HG03342 (cell line): ENCODE measurements around the gene PLLP.

Experiments
- ATAC-seq: cut with Tn5 transposase; IDR thresholded peaks from one replicate; pipeline ENCODE4 v1.9.1; 2021; ENCODE audit warnings: mild to moderate bottlenecking, moderate library complexity; ENCODE audit not compliant: unreplicated experiment

Gene PLLP, protein sequence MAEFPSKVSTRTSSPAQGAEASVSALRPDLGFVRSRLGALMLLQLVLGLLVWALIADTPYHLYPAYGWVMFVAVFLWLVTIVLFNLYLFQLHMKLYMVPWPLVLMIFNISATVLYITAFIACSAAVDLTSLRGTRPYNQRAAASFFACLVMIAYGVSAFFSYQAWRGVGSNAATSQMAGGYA

DNA sequence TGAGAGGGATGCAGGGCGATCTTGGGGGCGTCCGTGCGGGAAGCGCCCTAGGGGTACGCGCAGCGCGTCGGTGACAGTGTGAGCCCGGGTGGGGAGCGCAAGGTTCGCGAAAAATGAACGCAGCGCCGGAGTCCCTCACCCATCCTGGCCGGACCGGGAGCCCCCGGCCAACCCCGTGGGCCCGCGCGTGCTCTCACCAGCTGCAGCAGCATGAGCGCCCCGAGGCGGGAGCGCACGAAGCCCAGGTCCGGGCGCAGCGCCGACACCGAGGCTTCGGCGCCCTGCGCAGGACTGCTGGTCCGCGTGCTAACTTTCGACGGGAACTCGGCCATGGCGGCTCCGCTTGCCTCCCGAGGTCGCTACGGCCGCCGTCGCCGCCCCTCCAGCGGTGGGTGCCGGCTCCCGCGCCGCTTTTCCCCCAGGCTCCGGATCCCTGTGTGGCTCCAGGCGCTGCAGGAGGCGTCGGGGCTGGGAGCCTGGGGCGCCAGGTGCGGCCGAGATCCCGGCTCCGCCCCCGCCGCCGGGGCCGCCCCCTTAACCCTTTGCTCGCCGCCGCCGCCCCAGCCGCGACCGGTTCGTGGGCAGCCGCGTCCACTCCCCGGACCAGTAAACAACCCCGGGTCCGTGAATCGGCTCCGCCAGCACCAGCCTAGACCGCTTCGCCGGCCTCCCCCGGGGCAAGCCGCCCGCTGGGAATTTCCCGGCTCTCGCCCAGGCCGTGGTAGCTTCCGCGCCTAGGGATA, at the start of gene PLLP:
Gene PLLP, minus strand, starts transcription at position 464 of the 743 bp plus-strand sequence. Its CDS starts 132 bp downstream, at position 332.
- ATAC-seq, result no peak

DNA sequence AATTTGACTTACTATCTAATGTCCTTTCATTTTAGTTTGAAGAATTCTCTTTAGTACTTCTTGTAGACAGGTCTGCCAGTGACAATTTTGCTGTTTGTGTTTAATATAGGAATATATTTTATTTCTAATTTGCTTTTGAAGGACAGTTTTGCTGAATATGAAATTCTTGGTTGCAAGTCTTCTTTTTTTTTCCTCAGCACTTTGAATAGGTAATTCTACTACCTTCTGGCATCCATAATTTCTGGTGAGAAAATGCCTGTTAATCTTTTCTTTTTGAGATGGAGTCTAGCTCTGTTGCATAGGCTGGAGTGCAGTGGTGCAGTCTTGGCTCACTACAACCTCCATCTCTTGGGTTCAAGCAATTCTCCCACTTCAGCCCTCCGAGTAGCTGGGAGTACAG, 48.9 kb upstream of the PLLP start:
- ATAC-seq, result no peak

DNA sequence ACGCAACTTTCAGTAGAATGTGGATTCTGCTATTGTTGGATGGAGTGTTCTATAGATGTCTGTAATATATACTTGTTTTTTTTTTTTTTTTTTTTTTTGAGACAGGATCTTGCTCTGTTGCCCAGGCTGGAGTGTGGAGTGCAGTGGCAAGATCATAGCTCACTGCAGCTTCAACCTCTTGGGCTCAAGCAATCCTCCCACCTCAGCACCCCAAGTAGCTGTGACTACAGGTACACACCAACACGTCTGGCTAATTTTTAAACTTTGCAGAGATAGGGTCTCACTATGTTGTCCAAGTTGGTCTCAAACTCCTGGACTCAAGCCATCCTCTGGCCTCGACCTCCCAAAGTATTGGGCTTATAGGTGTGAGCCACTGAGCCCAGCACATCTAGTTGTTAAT, 46.9 kb upstream of the PLLP start:
- ATAC-seq, result no peak

DNA sequence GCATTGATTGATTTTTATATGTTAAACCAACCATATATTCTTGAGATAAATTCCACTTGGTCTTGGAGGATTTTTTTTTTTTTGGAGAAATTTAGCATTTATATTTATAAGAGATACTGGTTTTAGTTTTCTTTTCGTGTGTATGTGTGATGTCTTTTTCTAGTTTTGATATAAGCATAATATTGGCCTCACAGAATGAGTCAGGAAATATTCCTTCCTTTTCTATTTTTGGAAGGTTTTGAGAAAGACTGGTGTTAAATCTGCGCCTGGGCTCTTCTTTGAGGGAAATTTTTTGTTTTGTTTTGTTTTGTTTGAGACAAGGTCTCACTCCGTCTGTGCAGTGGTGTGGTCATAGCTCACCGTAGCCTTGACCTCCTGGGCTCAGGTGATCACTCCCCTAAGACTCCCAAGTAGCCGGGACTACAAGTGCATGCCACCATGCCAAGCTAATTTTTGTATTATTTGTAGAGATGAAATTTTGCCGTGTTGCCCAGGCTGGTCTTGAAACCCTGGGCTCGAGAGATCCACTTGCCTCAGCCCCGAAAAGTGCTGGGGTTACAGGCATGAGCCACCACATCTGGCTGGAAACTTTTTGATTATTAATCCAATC, 45.4 kb upstream of the PLLP start:
- no peak for ATAC-seq

DNA sequence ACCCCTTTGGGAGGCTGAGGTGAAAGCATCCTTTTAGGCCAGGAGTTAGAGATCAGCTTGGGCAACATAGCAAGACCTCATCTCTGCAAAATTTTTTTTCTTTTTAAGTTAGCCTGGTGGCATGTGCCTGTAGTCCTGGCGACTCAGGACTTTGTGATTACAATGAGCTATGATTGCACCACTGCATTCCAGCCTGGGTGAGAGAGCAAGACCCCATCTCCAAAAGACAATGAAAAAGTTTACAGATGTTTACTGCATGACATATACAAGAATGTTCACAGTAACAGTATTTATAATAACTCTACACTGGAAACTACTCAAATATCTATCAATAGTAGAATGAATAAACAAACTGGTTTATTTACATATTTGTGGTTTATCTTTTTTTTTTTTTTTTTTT, 41.0 kb upstream of the PLLP start:
- no peak for ATAC-seq

DNA sequence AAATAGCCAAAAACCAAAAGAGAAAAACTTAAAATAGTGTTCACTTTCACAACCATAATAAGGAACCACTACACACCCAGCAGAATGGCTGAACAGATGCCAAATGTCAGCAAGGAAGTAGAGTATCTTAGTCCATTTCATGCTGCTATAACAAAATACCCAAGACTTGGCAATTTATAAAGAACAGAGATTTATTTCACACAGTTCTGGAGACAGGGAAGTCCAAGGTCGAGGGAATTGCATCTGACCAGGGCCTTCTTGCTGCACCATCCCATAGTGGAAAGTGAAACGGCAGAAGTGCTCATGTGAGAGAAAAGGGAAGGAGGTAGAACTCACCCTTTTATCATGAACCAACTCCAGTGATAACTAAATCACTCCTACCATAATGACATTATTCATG, 40.3 kb upstream of the PLLP start:
- no peak for ATAC-seq

DNA sequence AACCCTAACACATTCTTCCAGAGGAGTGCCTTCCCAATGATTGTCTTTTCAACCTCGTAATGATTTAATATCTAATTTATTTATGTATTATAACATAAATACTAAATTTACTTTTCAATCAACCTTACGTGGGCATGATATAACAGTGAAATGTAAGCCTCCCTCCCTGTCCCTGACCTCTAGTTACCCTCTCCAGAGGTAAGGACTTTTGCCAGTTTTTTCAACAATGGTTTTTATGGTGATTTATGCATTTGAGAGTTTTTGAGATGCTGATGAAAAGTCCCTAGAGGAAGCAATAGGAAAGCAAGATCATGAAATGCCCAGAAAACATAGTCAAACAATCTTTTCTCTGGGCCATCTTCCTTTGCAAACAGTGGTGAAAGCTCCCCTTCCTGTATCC, 35.2 kb upstream of the PLLP start:
- no peak for ATAC-seq

DNA sequence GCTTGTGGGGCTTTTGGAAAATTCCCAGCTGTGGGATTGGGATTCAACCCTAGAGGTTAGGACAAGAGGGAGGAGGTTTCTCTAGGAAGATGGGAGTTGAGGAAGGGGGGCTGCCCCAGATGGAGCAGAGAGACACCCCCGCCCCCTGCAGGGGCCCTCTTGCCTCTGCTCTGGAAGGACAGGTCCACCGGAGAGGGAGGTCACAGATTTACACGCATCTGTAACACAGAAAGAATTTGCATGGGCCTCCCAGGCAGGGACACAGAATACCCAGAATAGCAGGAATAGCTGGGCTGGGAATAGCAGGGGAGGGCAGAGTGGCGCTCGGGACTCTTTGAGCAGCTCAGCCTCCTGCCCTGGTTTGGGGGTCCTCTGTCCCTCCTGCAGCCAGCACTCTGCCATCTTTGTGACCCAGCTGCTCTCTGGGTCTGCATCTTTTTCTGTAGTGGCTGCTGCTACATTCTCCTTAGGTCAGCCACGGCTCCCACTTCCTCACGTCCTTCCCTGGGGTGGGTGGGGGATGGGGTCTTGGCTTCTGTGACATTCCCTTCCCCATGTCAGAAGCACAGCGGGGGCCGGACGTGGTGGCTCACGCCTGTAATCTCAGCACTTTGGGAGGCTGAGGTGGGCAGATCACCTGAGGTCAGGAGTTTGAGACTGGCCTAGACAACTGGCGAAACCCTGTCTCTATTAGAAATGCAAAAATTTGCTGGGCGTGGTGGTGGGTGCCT, 33.9 kb upstream of the PLLP start:
- ATAC-seq, result no peak

DNA sequence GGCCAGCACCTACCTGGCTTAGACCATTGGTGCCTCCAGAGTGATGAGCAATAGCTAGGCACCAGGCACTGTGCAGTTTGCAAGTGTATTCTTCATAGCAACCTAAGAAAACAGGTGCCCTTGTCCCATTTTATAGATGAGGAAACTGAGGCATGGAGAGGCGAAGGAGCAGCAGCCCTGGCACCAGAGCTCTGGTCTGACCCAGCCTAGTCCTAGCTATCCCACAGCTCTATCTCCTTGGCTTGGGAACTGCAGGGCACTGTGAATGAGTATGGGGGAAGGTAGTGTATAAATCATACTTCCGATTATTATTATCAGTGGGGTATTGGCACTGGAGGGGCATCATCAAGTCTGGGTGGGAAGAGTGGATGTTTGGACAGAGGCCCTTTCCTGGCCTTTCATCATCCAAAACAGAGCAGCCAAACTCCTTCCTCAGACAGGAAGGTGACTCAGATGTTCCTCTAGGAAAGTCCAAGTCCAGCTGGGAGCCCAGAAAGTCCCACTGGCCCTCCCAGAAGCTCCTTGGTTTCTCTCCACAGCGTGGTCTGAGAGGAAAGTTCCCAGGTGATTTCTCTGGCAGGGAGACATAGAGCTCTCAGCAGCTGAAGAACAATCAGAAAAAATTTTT, 32.0 kb upstream of the PLLP start:
- ATAC-seq, result no peak

DNA sequence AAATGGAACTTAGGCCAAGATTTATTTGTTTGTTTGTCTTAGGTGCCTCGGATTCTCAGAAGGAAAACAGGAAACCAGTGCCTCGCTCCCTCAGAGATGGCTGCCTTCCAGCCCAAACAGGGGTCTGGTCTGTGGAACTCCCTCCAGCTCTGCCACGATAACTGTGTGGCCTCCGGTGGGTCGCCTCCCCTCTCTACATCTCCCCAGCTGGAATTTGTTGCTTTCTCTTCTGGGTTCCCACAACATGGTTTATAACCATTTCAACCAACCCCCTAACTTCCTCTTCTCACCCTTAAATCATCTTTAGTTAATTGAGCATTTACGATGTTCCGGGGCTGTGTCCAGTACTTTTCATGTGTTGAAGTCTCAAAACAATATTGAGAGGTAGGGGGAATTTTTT, 30.9 kb upstream of the PLLP start:
- no peak for ATAC-seq

DNA sequence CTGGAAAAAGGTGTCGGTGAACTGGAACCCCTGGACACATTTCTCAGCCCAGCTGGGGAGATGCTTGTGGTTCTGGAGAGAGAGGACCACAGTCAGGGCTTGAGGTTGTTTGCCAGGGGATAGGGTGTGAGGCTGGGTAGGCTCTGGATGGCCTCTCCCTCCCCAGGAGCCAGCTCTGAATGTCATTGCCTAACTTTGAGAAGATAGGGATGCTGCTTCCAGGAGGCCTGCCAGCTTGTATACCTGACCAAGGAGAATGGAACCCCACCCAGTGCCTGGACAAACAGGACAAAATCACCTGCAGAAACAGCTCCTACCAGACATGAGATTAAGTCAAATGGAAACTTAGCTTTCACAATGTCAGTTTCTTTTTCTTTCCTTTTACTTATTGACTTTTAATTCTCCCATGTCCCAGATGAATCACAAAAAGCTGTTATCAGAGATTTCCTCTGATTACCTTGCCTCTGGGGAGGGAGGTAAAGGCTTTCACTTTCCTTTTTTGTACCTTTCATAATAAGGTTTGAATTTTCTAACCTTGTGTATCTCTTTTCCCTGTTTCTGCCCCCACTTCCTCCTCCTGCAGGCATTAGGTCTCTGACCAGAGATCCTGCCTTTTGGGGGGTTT, 29.8 kb upstream of the PLLP start:
- ATAC-seq, result no peak

DNA sequence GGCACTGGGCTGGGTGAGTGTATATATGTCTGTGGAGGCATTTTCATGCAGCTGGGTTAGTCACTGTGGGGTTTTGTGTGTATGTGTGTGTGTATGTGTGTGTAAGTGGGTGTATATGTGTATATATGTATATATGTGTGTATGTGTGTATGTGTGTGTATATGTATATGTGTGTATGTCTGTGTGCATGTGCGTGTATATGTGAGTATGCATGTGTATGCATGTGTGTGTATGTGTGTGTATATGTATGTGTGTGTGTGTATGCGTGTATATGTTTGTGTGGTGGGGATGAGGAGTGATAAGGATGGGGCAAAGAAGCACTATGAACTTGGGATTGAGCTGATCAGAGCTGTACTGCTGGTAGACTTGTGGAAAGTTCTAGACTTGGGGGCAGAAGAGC, 29.0 kb upstream of the PLLP start:
- ATAC-seq, result no peak

DNA sequence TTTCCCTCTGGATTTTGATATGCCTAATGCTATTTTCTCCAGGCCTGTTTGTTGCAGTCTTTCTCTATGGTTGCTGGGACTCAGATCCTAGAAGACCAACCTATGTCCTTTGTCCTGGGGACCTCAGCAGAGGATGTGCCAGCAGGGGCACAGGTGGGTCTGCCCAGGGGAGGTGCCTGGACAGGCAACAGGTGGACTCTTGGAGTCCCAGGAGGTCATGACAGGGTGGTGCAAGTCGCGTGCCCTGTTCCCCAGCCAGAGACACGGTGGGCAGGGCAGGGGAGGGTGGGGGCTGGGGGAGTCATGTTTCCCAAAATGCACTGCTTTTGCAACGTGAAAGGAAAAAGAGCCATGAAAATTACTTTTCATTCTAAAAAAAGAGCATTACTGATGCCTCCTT, 26.3 kb upstream of the PLLP start:
- ATAC-seq, result no peak

DNA sequence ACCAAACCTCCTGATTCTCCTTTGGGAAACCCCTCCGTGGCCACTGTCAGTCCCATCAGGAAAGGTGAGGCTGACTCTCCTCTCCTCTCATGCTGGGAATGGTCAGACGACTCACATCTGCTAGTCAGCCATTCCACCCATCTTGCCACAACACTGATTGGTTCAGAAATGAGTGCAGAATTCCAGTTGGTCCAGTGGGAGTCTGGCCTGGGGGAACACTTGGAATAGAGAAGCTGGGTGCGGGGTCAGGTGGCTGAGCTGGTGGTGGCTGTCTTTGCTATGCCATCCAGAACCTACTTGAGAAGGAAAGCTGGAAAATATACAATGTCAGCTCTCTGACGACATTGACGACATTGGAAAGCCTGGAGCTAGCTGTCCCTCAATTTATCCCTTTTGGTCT, 23.6 kb upstream of the PLLP start:
- ATAC-seq, result no peak

DNA sequence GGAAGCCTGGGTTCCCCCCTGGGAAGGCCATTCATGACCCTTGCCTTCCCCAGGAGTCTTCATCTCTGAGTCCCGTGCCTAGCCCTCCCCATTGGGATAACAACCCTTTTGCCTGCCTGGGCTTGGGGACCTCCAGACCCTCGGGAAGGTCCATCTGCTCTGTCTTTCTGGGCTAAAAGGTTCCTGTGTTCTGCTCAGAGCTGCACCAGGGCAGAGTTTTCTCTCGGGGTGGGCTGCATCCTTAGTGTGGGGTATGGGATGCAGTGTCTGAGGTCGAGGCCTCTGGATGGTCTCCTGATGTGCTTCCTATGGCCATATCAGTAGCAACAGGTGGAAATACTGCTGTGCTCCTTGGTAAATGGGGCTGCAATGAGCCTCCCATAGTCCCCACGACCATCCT, 22.9 kb upstream of the PLLP start:
- no peak for ATAC-seq

DNA sequence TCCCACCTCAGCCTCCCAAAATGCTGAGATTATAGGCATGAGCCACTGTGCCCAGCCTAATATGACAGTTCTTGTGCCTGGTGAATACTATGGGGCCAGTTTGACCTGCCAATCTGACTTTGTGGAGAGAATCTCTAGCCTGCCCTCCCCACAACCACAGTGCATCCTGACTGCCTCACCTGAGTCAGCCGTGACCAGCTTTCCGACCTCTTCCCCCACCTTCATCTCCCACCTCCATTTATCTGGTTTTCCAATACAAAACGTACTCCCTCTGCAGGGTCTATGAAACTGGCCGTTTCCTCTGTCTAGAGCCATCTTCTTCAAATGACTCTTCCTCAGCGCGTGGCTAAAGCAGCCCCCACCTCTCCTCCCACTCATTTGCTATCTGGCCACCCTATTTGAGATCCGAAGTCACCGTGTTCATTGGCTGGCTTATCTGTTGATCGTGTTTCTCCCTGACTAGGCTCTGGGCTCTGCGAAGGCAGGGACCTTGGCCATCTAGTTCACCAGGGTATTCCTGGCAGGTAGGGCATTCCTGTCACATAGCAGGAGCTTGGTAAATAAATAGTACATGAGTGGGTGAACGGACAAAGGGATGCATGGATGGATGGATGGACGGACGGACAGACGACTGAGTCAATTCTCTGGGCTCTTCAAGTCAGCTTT, 22.3 kb upstream of the PLLP start:
- ATAC-seq, result no peak

DNA sequence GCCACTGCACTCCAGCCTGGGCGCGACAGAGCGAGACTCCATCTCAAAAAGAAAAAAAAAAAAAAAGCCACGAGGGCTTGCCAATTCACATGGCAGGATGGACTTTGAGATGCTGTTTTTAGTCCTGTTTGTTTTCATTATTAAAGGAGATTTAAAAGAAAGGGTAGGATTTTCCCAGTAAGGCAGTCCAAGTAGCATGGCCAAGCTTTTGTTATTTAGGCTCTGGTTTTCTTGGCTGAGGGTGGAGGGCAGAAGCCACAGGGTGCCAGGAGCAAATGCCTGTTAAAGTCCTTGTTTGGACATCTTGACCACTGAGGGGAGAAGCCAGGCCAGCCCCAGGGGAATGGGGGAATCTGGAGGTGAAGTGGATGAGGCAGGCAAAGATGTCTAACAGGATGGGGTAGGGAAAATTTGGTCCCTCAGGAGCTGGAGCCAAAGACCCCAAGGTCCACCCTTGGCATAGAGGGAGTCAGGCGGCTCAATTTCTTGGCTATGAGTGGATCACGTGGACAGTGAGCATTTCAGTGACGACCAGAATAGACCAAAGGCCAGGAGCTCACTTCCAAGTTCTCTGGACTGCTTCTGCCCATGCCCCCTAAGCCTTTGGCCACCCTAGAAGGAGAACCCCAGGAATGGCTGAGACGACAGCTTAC, 20.8 kb upstream of the PLLP start:
- ATAC-seq, result no peak

DNA sequence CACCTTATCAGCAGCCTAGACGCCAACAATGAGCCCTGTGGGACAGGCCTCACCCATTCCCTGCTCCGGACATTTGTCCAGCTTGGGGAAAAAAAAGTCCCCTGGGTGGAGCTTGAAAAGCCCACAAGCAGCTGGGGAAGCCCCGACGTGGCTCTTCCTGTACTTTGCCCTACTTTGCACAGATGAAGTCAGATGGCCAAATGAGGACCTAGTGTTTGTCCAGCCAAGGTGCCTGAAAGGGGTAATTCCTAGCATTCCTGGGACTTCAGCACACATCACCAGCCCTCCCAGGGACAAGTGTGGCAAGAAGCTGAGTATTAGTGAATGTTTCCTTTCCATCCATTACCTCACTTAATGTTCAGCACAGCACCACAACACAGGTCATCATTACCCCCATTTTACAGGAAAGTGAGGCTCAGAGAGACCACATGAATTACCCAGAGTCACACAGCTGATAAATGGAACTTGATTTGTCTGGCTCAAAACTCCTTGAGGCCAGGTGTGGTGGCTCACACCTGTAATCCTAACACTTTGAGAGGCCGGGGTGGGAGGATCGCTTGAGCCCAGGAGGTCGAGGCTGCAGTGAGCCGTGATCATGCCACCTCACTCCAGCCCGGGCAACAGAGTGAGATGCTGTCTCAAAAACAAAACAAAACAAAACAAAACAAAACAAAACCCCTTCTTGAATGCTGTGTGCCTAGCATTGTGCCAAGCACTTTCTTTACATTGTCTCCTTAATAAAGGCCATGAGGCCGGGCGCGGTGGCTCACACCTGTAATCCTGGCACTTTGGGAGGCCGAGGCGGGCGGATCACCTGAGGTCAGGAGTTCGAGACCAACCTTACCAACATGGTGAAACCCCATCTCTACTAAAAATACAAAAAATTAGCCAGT, 19.9 kb upstream of the PLLP start:
- no peak for ATAC-seq

DNA sequence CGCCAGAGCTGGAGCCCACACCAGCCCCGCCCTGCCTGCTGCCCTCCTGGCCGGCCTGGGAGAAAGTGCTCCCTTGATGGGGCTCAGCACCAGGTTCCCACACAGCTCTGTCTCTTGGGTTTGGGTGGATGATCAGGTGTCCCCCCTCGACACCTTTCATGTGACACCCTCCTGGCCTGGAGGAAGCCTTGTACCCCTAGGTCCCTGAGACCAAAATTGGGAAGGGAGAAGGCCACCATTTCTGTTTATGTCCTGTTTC, 19.4 kb upstream of the PLLP start:
- ATAC-seq, result no peak
